IPS-NIHi11 (cell line): ENCODE results near the gene SUPT4H1.
A peak's percentile ranks its signal among the peaks of the same experiment; 100 is the strongest.

Source experiments
- DNase-seq: peaks from one replicate; pipeline ENCODE4 v3.0.0; 2012; ENCODE audit warnings: mixed read lengths, low spot score

Gene SUPT4H1

DNA sequence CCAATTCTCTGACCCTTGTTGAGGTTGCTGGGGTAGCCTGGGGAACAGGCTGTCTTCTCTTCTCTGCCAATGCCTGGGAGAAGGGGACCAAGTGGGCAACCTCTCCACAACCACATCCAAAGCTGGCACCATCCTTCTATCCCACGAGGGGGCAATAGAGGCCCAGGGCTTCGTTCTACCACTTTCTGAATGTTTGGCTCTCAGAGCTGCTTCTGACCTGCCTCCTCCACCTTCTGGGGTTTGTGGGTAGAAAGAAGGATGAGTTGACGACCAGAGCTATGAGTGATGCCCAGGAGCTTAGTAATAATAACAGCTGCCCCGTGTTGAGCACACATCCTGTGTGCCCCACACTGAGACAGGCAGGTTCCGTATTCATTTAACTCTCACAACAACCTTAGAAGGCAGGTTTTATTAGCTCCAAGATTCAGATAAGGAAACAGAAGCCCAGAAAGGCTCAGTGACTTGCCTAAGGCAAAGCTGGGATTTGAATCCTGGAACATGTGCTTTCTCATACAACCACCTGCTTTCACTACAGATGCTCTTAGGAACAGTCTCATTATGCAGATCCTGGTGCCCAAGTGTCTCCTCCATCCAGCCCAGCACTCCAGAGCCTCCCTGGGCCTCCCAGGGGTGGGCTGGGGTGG, 34.5 kb downstream of the SUPT4H1 start:
- DNase-seq = peak; percentile 75

DNA sequence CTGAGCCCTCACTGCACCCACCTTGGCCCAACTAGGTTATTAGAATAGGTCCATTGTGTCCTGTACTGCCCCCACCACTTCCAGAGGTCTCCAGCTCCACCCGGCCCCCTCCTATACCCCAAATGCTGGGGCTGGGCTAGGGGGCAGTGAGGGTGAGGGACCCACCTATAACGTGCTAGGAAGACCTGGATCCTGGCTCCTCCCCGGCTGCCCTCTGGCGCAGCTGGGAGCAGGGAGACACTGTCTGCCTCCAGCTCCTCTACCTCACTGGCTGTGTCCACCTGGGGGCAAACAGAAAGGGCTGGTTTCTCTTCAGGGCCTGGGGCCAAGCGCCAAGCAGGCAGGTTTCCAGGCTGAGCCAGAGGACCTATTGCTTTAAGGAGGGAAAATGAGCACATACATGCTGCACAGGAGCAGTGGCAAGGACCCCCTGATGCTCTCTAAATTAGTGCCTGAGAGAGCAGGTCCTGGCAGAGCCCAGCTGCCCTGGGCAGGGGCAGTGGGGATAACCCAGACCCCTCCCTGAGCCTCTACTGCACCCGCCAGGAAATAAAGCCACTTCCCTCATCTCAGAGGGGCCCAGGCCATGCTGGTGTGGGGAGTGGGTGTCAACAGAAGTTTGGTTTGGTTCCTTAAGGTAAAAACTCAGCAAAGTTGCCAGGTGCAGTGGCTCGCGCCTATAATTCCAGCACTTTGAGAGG, 35.6 kb downstream of the SUPT4H1 start:
- DNase-seq = no peak

DNA sequence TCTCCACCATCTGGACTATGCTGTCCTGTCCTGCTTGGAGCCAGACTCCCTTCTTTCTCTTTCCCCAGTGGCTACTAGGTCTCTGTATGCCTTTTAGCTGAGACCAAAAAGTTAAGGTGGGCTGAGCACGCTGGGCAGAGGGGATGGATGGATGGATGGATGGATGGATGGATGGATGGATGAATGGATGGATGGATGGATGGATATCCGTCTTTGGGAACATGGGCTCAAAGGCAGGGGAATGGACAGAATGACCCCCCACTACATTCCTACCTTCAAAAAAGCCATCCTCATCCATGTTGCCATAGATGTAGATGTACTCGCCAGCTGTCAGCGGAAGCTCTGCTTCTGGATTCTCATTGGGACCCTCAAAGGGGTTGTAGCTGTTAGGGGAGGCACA, 36.3 kb downstream of the SUPT4H1 start:
- DNase-seq = no peak

DNA sequence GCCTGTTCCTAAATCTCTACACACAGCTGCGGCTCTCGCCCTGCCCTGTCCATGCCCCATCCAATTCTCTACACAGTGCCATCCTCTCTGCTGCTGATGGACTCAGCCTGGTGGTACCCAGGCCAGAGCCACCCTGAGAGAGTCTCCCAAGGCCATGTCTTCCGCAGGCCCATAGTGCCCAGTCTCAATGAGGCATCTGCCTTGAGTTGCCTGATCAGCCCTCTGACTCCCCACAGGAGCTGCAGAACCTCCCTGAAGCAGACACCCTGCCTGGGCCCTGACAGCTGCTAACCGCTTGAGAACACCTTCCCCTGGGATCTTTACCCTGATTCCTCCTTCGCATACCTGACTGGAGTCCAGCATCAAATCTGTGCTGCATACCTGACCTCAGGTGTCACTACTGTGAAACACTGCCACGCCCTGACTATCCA, 36.7 kb downstream of the SUPT4H1 start:
- DNase-seq = no peak

DNA sequence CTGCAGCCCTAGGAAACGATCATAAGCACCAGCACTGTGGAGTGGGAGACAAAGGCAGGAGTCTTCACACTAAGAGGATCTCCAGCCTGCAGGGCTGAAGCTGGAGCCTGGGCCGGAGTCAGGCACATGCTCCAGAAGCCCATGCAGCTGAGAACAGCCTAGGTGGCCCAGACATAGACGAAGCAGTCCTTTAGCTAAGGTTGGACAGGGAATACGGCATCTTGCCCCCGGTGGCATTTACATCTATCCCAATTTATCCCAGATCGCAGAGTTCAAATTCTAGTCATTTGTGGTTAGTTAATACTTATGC, 37.3 kb downstream of the SUPT4H1 start:
- DNase-seq = no peak

DNA sequence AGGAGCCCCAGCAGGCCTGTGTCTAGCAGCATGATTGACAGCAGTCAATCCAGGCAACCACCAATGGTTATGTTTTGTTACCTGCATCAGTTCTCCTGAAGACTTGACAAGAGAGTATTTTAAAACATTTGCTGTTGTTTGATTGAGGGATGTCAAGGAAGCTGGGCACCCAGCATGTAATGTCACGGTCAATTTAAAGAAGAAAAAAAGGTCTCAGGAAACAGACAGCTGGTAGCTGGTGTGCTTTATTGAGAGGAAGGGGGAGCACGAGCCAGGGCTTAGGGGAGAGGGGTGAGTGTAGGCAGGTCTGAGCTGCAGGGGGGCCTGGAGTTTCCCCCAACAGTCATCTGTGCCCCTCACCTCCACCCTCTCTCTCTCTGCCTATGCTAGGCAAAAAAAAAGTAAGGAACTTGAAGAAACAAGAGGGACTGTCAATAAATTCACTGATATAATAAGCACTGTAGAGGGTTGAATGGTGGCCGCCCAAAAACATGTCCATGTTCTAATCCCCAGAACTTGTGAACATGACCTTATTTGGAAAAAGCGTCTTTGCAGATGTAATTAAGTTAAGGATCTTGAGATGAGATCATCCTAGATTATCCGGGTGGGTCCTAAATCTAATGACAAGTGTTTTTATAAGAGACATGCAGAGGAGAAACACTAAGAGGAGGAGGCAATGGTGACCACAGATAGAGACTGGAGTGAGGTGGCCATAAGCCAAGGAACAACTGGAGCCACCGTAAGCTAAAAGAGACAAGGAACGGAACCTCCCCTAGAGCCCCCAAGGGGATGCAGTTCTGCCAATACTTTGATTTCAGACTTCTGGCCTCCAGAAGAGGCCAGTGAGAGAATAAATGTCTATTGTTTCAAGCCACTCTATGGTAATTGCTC, 37.9 kb downstream of the SUPT4H1 start:
- no peak for DNase-seq

DNA sequence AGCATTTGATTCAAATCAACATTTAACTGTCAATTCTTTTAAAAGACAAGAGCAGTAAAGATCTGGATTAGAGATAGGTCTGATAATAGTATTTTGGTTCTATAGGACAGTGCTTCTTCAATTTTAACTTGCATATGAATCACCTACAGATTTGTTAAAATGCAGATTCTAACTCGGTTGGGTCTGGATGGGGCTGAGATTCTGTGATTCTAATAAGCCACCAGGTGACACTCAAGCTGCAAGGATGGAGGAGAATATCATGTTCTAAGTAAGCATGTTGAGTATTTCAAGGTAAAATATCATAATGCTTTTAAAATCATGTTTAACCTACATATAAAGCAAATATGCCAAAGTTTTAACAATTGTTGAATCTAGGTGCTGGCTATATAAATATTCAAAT, 39.2 kb downstream of the SUPT4H1 start:
- DNase-seq = no peak

DNA sequence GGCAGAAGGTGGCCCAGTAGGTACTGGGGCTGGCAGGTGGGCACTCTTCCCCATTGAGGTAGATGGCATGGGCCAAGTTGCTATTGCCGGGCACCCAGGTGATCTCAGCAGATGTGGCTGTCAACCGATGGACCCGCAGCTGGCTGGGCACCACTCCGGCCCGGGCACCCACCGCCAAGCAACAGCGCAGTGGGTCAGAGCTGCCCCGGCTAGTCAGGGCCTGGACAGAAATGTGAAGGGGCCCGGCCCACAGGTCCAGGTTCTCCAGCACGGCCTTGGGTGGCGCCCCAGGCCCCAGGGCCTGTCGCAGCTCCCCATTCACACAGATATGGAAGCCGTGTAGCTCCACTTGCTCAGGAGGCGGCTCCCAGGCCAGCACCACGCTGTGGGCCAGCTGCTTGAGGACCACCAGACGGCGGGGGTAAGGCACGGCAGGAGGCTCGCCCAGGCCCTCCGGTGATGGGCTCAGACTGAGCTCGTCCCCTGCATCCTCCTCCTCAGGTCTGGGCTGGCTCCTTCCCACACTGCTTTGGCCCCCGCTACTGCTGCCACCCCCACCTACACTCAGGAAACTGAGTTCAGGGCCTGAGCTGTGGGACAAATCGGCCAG, 39.9 kb downstream of the SUPT4H1 start:
- no peak for DNase-seq

DNA sequence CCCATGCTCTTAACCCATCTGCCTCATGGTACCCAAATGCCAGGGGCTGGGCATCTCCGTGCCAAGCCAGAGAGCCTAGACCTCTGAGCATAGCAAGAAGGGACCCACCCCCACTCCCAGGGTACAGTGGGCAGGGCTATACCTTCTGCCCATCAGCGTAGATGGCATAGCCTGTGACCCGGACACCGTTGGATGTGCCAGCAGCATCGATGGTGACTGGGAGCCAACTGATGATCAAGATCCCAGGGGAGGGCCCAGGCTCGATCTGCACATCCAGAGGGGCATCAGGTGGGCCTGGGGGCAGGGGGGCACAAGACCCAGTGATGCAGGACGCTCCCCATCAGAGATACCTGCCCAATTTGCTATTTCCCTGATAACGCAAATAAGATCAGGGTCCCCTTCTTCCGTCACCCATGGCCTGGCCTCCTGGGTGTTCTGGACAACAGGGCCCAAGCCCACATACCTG, 40.5 kb downstream of the SUPT4H1 start:
- DNase-seq = no peak

DNA sequence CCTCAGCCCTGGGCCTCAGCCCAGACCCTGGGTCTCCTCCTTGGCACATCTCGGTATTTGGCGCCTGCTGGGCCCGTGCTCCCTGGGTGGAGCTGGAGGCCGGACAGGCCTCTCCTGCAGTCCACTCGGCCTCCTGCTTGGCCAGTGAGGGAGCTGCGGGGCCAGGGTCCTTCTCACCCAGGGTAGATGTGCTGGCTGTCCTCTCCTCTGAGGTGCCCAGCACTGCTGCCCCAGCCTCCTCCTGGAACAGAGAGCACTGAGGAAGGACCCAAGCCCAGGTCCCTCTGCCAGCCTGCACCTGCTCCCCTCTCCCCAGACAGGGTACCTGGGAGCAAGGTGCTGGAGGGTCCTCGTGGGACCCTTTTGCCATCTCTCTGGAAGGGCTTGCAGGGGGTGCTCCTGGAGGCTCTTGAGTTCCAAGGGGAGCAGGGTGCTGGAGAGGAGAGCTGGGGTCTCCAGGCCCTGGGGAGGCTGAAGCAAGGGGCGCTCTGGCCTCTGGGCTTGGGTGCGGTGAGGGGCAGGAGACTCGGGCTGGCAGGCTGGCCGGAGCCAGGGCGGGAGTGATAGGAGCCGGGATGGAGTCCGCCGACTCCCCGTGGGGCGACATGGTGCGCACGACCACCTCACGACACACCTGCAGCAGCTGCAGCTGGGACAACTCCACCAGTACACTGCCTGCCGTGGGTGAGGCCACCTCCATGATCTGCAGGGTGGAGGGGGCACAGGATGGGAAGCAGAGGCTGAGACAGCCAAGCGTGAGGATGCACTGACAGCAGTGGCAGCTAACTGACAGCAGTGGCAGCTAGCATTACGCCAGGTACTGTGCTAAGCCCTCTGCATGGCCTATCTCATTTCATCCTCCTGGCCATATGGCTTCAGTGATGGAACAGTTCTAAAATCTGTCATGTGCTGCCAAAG, 41.2 kb downstream of the SUPT4H1 start:
- DNase-seq = no peak

DNA sequence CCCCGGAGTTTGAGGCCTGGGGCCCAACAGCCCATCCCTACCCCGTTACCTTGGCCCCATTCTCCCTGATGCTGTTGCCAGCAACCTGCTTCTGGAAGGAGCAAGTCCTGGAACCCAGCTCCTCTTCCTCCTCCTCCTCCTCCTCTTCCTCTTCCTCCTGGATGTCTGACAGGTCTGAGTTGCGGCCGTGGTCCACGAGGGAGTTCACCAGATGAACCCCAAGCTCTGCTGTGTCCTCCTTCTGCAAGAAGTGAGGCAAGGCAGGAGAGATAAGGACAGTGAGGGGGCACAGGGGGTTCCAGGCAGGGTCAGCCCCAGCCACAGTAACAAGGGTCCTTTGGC, 42.1 kb downstream of the SUPT4H1 start:
- DNase-seq = no peak

DNA sequence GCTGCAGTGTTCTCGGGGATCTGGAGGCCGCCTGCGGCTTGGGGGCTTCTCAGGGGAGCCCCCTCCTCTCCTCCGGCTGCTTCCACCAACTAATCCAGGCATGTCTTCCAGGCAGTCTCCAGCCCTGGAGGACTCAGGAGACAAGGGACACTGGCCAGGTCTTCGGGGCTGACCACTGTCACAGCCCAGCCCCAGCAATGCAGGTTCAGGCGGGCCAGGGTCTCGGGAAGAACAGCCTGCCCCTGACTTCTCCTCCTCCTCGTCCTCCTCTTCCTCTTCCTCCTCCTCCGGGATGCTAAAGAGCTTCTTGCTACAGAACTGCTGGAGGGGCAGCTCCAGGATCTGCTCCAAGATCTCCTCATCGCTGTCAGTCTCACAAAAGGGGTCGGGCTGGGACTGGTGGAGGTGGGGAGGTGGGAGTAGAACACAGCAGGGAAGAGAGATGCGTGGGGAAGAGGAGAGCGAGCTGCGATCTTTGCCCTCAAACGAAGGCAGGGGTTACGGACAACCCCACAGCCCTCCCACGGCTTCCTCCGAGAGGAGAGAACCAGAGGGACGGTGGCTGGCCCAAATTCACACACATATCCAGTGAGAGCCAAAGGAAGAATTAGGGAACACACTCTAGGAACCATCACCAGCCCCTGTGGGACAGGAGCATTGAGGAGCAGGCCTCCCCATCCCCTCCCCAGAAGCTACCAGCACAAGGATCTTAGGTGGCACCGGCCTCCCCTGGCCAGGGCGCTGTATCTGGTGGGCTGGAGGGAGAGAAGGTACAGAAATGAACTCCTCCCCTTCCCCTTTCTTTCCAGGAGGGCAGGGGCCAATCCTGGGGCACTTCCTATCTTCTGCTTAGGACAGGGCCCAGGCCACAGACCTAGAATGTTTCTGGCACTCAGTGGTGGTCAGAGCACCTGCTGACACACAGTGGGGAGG, 42.8 kb downstream of the SUPT4H1 start:
- DNase-seq = peak; percentile 3

DNA sequence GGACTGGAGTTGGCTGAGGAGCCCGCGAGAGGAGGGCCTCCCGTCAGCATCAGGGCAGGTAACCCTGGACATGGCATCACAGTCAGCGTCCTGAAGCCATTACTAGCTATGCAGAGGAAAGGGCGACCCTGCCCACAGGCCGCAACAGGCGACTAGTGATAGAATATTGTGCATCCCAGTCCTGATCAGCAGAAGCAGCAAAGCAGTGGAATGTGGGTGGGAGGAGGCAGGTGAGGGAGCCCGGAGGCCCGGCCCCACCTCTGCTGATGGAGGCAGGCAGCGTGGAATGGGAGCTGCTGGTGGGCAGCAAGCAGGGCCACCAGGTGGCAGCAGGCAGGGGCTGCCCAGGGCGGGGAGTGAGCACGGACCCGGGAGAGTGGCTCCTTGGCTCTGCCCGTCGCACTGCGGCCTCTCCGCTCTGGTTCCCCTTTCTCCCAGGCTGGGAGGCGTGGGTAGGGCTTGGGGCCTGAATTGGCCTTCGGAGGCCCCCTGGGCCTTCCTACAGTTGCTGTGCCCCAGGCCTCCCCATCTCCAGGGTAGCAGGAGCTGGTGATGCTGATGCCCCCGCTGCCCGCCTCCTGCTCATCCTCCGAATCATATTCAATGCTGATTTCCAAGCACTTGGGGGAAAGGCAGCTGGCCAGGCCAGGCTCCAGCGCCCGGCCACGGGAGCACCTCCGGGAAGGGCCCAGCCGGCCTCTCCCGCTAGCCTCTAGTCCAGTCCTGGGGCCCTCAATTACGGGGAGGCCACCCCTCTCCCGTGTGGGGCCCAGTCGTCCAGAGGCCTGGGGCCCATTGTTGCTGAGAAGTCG, 43.6 kb downstream of the SUPT4H1 start:
- peak; percentile 89 for DNase-seq

DNA sequence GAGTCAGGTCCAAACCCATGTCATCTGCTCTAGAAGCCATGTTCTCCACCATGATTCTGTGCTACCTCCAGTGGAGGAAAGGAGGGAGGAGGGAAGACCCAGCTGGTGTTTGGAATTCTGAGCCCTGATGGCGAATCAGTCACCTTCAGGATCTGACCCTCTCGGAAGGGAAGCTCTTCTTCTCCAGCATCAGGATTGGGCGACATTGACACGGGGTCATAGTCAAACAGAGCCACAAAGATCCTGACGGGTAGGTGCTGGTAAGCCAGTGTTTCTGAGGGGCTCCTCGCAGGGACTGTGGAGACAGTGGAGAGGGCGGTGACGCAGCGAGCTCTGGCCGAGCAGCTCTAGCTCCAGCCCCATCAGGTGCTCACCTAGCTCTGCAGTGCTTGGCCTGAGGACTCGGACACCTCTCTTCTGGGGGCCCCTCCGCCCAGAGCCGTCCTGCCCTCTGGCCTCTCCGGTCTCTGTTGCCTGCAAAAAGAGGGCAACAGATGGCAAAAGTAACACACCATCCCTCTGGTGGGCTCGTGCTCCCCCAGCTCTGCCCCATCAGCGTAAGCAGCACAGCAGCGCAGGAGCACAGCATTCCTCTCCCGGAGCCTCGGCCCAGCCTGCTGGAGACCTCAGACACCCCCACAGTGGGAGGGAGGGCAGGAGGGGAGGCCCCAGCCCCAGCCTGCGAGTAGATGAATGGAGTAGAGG, 44.4 kb downstream of the SUPT4H1 start:
- DNase-seq = peak; percentile 4

DNA sequence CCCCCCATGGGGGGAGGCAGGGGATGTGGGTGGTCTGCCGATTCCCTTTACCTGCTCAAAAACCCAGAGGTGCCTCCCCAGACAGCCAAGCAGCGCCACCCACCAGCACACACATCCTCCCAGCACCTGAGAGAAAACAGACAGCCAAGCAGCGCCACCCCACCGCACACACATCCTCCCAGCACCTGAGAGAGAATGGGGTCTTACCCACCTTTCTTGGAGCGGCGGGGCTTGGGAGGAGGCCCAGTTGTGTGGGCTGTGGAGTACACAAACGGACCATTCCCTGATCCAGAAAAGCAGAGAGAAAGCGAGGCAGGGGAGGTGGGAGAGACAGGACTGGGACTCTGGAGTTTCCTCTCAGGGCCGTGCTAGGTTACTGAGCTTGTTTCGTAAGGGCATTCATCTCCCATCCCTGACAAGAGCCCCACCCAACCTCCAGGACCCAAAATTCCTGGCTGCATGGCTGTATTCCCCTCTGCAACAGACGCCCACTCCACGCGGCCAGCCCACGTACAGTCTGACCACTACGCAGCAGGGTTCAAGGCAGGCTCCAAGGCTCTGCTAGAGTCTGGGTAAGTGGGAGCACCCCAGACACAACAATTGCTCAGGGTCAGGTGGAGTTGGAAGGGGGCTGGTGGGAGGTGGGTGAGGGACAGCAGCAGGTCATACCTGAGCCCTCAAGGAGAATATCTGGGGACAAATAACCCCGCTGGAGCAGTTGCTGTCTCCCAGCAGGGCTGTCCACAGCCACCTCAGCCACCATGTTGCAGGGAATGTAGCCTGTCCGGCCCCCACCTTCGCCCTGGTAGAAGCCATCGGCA, 45.7 kb downstream of the SUPT4H1 start:
- DNase-seq = peak; percentile 3

DNA sequence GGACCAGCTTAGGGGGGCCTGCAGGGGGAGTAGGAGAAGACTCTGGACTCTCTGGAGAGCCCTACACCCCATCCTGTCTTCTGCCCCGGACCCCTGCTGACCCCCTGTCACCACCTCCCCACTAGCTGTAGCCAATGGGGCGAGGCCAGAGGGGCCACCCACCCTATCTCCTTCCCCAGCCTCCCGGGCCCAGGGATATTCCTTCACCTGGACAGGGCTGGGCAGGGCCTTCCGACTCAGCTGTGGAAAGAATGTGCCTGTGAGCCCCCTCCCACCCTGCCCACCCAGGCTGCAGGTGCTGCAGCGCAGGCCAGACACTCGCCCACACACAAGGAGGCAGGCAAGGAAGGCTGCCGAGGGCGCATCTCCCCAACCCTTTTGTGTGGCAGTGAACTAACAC, 46.4 kb downstream of the SUPT4H1 start:
- peak; percentile 6 for DNase-seq

DNA sequence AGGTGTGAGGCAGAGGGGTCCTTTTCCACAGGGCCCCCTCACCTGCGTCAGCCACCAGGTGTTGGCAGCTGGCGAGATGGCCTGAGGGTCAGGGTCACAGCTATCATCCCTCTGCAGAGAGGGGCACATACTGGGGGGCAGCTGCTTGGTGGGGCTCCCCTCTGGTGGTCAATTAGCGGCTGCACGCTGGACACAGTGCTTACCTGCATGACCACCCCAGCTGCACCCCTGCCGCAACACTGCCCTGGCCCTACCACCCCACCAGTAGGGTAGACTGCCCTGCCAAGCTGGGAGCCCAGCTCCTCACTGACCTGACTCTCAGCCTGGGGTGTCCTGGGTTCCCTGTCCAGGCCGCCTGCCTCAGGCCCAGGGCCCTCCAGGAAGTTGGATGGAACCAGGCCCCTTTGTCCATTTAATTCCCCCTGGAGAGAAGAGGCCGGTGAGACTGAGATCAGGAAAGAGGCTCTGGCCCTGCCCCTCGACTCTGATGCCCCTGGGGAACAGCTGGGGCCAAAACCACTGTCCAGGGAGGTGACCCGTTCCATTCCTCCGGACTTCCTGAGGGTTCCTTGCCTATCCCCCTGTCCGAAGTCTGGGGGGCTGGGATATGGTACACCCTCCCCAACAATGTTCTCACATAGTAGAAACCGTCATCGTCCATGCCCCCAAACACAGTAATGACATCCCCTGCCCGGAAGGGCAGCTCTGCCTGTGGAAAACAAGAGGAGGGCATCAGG, 47.1 kb downstream of the SUPT4H1 start:
- DNase-seq = peak; percentile 3
